Naive B cell (primary cell): Measurements from ENCODE around the gene GDPGP1. TPM values are rescaled to one million over a fixed set of nuclear protein-coding genes. Genes with fewer than 3 reads are reported as not detected.
"Not testable (repeated sequence)": the region's sequence is repeated elsewhere in the genome, so short reads cannot be mapped to it uniquely, and the experiment has no call there.

Experiments used
- ATAC-seq, 2 donors: fragments of 150-1000 bp; cut with Tn5 transposase; 2 replicates each; pipeline ENCODE4 v1.10.0; 2021; ENCODE audit warnings: low read depth in 2 of 2, mild to moderate bottlenecking in 2 of 2, moderate library complexity in 2 of 2
- DNase-seq: peaks from one replicate; pipeline ENCODE4 v3.0.0; 2022
- H3K27ac Mint-ChIP-seq, 6 donors: one replicate each; pipeline ENCODE4 v1.8.0; 2020 to 2022; ENCODE audit warnings: mild to moderate bottlenecking in 6 of 6, mixed read lengths in 6 of 6, moderate library complexity in 5 of 6, inconsistent platforms in 2 of 6
- H3K27me3 Mint-ChIP-seq, 3 donors: one replicate each; pipeline ENCODE4 v1.8.0; 2021 to 2022; ENCODE audit warnings: mixed read lengths in 3 of 3, mild to moderate bottlenecking in 1 of 3
- H3K36me3 Mint-ChIP-seq, 2 donors: one replicate each; pipeline ENCODE4 v1.8.0; 2020 to 2022; ENCODE audit warnings: mixed read lengths in 2 of 2, inconsistent platforms in 1 of 2, mild to moderate bottlenecking in 1 of 2
- H3K4me1 Mint-ChIP-seq, 3 donors: one replicate each; pipeline ENCODE4 v1.8.0; 2020 to 2022; ENCODE audit warnings: mixed read lengths in 3 of 3, inconsistent platforms in 1 of 3, mild to moderate bottlenecking in 1 of 3, moderate library complexity in 1 of 3
- H3K4me3 Mint-ChIP-seq, 8 donors: one replicate each; pipeline ENCODE4 v1.8.0; 2020 to 2022; ENCODE audit warnings: mild to moderate bottlenecking in 8 of 8, mixed read lengths in 8 of 8, moderate library complexity in 8 of 8, inconsistent platforms in 2 of 8
- H3K9me3 Mint-ChIP-seq, 7 donors: one replicate each; pipeline ENCODE4 v1.8.0; 2020 to 2022; ENCODE audit warnings: mixed read lengths in 7 of 7, mild to moderate bottlenecking in 5 of 7, inconsistent platforms in 2 of 7, moderate library complexity in 1 of 7
- polyA plus RNA-seq, 6 donors: library from polyadenylated mRNA; unstranded; fragments of 300-500 nt; fragmentation: Illumina TruSeq; gene quantifications; one replicate each; pipeline ENCODE4 v1.2.3, GENCODE V29; 2021; ENCODE audit warnings: low read depth in 6 of 6

The GDPGP1 gene
- polyA plus RNA-seq, 6 donors from 2014 or later: 0.70 to 2.1 (median 1.3) TPM

- DNase-seq (no peak), ATAC-seq (no peak)
- Mint-ChIP-seq H3K4me1 (peaks cover 45 to 51% (median 51%) of the 10 kb centered on the region in 3 donors), H3K4me3 (peak overlapping the region; percentile 93 to 97 (median 96)), H3K27ac (peak overlapping the region; percentile 98 to 100 (median 100)), H3K9me3 (peaks cover 0 to 2% (median 0%) of the 10 kb centered on the region in 7 donors), H3K36me3 (peaks cover 4 to 16% of the 10 kb centered on the region in 2 donors), H3K27me3 (no peaks in the 10 kb centered on the region)
Measured at GRCh38 chr15:90264671-90265070, 30.7 kb downstream of the GDPGP1 start.

GRCh38 chr15:90265271-90266060, 31.5 kb downstream of the GDPGP1 start, which contains the start of gene NGRN:
NGRN (plus strand) TSS chr15:90265672; CDS start chr15:90265713, 41 bp downstream.
- Mint-ChIP-seq H3K27ac (peak within 1 kb of the TSS; percentile 99 to 100 (median 100)), H3K36me3 (peaks cover 10 to 24% of the 10 kb centered on the region in 2 donors), H3K4me3 (peak within 1 kb of the TSS; percentile 93 to 97 (median 96)), H3K4me1 (peaks cover 53 to 59% (median 59%) of the 10 kb centered on the region in 3 donors), H3K9me3 (peaks cover 0 to 2% (median 0%) of the 10 kb centered on the region in 7 donors), H3K27me3 (no peaks in the 10 kb centered on the region)
- DNase-seq (peak; percentile 96), ATAC-seq (peak; percentile 81 to 88)

- H3K36me3 Mint-ChIP-seq: peaks cover 12 to 30% of the 10 kb centered on the region in 2 donors
- ATAC-seq: peak; percentile 5 to 9
- H3K4me1 Mint-ChIP-seq: peaks cover 58 to 65% (median 61%) of the 10 kb centered on the region in 3 donors
- peak overlapping the region; percentile 93 to 97 (median 96) for H3K4me3 Mint-ChIP-seq
- DNase-seq: no peak
- H3K9me3 Mint-ChIP-seq: peaks cover 0 to 2% (median 0%) of the 10 kb centered on the region in 7 donors
- H3K27ac Mint-ChIP-seq: peak overlapping the region; percentile 99 to 100 (median 100)
- no peaks in the 10 kb centered on the region for H3K27me3 Mint-ChIP-seq
Measured at GRCh38 chr15:90266061-90266431, 32.0 kb downstream of the GDPGP1 start.

- Mint-ChIP-seq H3K4me3 (peak overlapping the region; percentile 93 to 97 (median 96)), H3K27me3 (no peaks in the 10 kb centered on the region), H3K27ac (peak overlapping the region; percentile 99 to 100 (median 100)), H3K36me3 (peaks cover 15 to 33% of the 10 kb centered on the region in 2 donors), H3K9me3 (peaks cover 0 to 2% (median 0%) of the 10 kb centered on the region in 7 donors), H3K4me1 (peaks cover 61 to 68% (median 63%) of the 10 kb centered on the region in 3 donors)
- DNase-seq (no peak), ATAC-seq (no peak)
Measured at GRCh38 chr15:90266485-90266884, 32.5 kb downstream of the GDPGP1 start.

GRCh38 chr15:90268415-90268814, 34.4 kb downstream of the GDPGP1 start:
- Mint-ChIP-seq H3K36me3 (peaks cover 21 to 33% of the 10 kb centered on the region in 2 donors), H3K27me3 (no peaks in the 10 kb centered on the region), H3K4me3 (peak overlapping the region; percentile 7 to 94 (median 78)), H3K9me3 (no peaks in the 10 kb centered on the region), H3K27ac (peak overlapping the region; percentile 35 to 100 (median 80)), H3K4me1 (peaks cover 60 to 78% (median 67%) of the 10 kb centered on the region in 3 donors)
- DNase-seq (no peak), ATAC-seq (no peak)

- Mint-ChIP-seq H3K4me3 (peak overlapping the region in 1 of 8 donors; percentile 65), H3K27ac (peak overlapping the region in 2 of 6 donors; percentile 30 to 71), H3K4me1 (peaks cover 48 to 58% (median 50%) of the 10 kb centered on the region in 3 donors), H3K27me3 (no peaks in the 10 kb centered on the region), H3K36me3 (peaks cover 25 to 40% of the 10 kb centered on the region in 2 donors), H3K9me3 (no peaks in the 10 kb centered on the region)
- DNase-seq (no peak), ATAC-seq (no peak)
Measured at GRCh38 chr15:90270502-90271150, 36.6 kb downstream of the GDPGP1 start.

GRCh38 chr15:90271459-90272166, 37.6 kb downstream of the GDPGP1 start:
- H3K4me3 Mint-ChIP-seq: no peak overlapping the region
- H3K36me3 Mint-ChIP-seq: peaks cover 29 to 45% of the 10 kb centered on the region in 2 donors
- no peaks in the 10 kb centered on the region for H3K9me3 Mint-ChIP-seq
- ATAC-seq (no peak), DNase-seq (no peak)
- peaks cover 42 to 51% (median 46%) of the 10 kb centered on the region in 3 donors for H3K4me1 Mint-ChIP-seq
- H3K27me3 Mint-ChIP-seq: no peaks in the 10 kb centered on the region
- peak overlapping the region in 2 of 6 donors; percentile 30 to 74 for H3K27ac Mint-ChIP-seq

- not testable (repeated sequence) for DNase-seq, ATAC-seq
Measured at GRCh38 chr15:90278467-90278866, 44.5 kb downstream of the GDPGP1 start.

GRCh38 chr15:90280743-90281142, 46.7 kb downstream of the GDPGP1 start:
- not testable (repeated sequence) for ATAC-seq, H3K36me3 Mint-ChIP-seq

More at GRCh38 chr15:90278467-90278866, 44.5 kb downstream of the GDPGP1 start:
- H3K4me3 Mint-ChIP-seq, H3K9me3 Mint-ChIP-seq, H3K27me3 Mint-ChIP-seq: not testable (repeated sequence)
- H3K4me1 Mint-ChIP-seq: peaks cover 0 to 11% (median 2%) of the 10 kb centered on the region in 3 donors
- peak overlapping the region in 1 of 6 donors; percentile 30 for H3K27ac Mint-ChIP-seq
- H3K36me3 Mint-ChIP-seq: peaks cover 8 to 12% of the 10 kb centered on the region in 2 donors

GRCh38 chr15:90281637-90282036, 47.6 kb downstream of the GDPGP1 start:
- H3K27me3 Mint-ChIP-seq, H3K4me1 Mint-ChIP-seq, H3K36me3 Mint-ChIP-seq, H3K4me3 Mint-ChIP-seq, H3K27ac Mint-ChIP-seq, DNase-seq, H3K9me3 Mint-ChIP-seq, ATAC-seq: not testable (repeated sequence)

More at GRCh38 chr15:90280743-90281142, 46.7 kb downstream of the GDPGP1 start:
- H3K4me3 Mint-ChIP-seq, H3K9me3 Mint-ChIP-seq, DNase-seq, H3K4me1 Mint-ChIP-seq, H3K27me3 Mint-ChIP-seq, H3K27ac Mint-ChIP-seq: not testable (repeated sequence)

GRCh38 chr15:90286678-90287077, 52.7 kb downstream of the GDPGP1 start:
- H3K9me3 Mint-ChIP-seq: no peaks in the 10 kb centered on the region
- H3K27ac Mint-ChIP-seq: no peak overlapping the region
- ATAC-seq (peak; percentile 84 to 87), DNase-seq (peak; percentile 50)
- H3K4me1 Mint-ChIP-seq: no peaks in the 10 kb centered on the region
- H3K36me3 Mint-ChIP-seq: no peaks in the 10 kb centered on the region
- no peaks in the 10 kb centered on the region for H3K27me3 Mint-ChIP-seq
- H3K4me3 Mint-ChIP-seq: no peak overlapping the region

GRCh38 chr15:90287101-90287500, 53.1 kb downstream of the GDPGP1 start:
- H3K27ac Mint-ChIP-seq: no peak overlapping the region

GRCh38 chr15:90287946-90288345, 53.9 kb downstream of the GDPGP1 start:
- Mint-ChIP-seq H3K27me3 (no peaks in the 10 kb centered on the region), H3K4me1 (peaks cover 0 to under 1% (median 0%) of the 10 kb centered on the region in 3 donors), H3K36me3 (no peaks in the 10 kb centered on the region), H3K27ac (no peak overlapping the region), H3K4me3 (no peak overlapping the region), H3K9me3 (no peaks in the 10 kb centered on the region)
- no peak for ATAC-seq
- no peak for DNase-seq

More at GRCh38 chr15:90287101-90287500, 53.1 kb downstream of the GDPGP1 start:
- ATAC-seq (no peak), DNase-seq (no peak)
- no peaks in the 10 kb centered on the region for H3K27me3 Mint-ChIP-seq
- no peaks in the 10 kb centered on the region for H3K4me1 Mint-ChIP-seq
- no peaks in the 10 kb centered on the region for H3K9me3 Mint-ChIP-seq
- no peaks in the 10 kb centered on the region for H3K36me3 Mint-ChIP-seq
- no peak overlapping the region for H3K4me3 Mint-ChIP-seq
